Sigmoid colon (tissue), 7 donors: ENCODE measurements around the gene SBK2. TPM values are rescaled to one million over a fixed set of nuclear protein-coding genes. Genes with fewer than 3 reads are reported as not detected.
A peak's percentile ranks its signal among the peaks of the same experiment; 100 is the strongest.
"Not testable (repeated sequence)": the region's sequence is repeated elsewhere in the genome, so short reads cannot be mapped to it uniquely, and the experiment has no call there.

Experiments used
- DNase-seq: peaks from one replicate; pipeline ENCODE4 v3.0.0-alpha.2; 2019
- H3K27ac ChIP-seq, 4 donors: fragments of 200-600 bp; sonication (generic); one replicate each; pipeline ENCODE4 v1.5.1; 2016 to 2019; ENCODE audit warnings: mild to moderate bottlenecking in 1 of 4
- H3K27me3 ChIP-seq, 3 donors: fragments of 200-600 bp; sonication (generic); one replicate each; pipeline ENCODE4 v1.5.1; 2019; ENCODE audit warnings: mild to moderate bottlenecking in 1 of 3
- H3K36me3 ChIP-seq, 4 donors: fragments of 200-600 bp; sonication (generic); one replicate each; pipeline ENCODE4 v1.5.1; 2016 to 2019
- H3K4me1 ChIP-seq, 4 donors: fragments of 200-600 bp; sonication (generic); one replicate each; pipeline ENCODE4 v1.5.1; 2017 to 2019
- H3K4me3 ChIP-seq, 4 donors: fragments of 200-600 bp; sonication (generic); one replicate each; pipeline ENCODE4 v1.5.1; 2017 to 2019; ENCODE audit warnings: mild to moderate bottlenecking in 2 of 4, moderate library complexity in 1 of 4
- H3K9me3 ChIP-seq, 4 donors: fragments of 200-600 bp in 3 of 4; sonication (generic) in 3 of 4; one replicate each; pipeline versions ENCODE4 v1.5.1 to v1.6.1; 2013 to 2019
- EP300 ChIP-seq, 4 donors: sonication (generic); formaldehyde crosslinking; IDR thresholded peaks; one replicate each; pipeline ENCODE4 v1.6.1; 2017; ENCODE audit warnings: antibody characterized with exemption in 4 of 4
- POLR2A ChIP-seq, 2 donors: fragments of 450-650 bp; IDR thresholded peaks; one replicate each; pipeline ENCODE4 v1.6.1; 2016; ENCODE audit warnings: antibody characterized with exemption in 2 of 2, mild to moderate bottlenecking in 2 of 2, moderate library complexity in 2 of 2
- POLR2AphosphoS5 ChIP-seq, 4 donors: sonication (generic); formaldehyde crosslinking; IDR thresholded peaks; one replicate each; pipeline ENCODE4 v1.6.1; 2017; ENCODE audit warnings: antibody characterized with exemption in 4 of 4
- WGBS, 2 donors: extraction: QIAGEN DNeasy Blood & Tissue Kit; methylation state at CpG; one replicate each; pipeline ENCODE4 v1.1.7; 2013; 5-methylcytosine and 5-hydroxymethylcytosine counted together
- intact Hi-C: fragments of 100-400 bp; cut with DNase I; formaldehyde crosslinking; loops from one replicate; pipeline ENCODE4 v1.15.1; 2023
- polyA plus RNA-seq, 3 donors: library from polyadenylated mRNA; stranded (reverse); fragments of 200-250 nt; gene quantifications; one replicate each; pipeline ENCODE4 v1.2.3, GENCODE V29; 2013
- total RNA-seq, 4 donors: library from RNA; depleted of rRNA; stranded (reverse); fragments of >200 nt; gene quantifications; one replicate each; pipeline ENCODE4 v1.1.0, GENCODE V29; 2016
- TF ChIP-seq, protein P1 (sequence below), 4 experiments: fragments of 450-650 bp in 3 of 4; fragments of 200-600 bp in 1 of 4; IDR thresholded peaks; one replicate each; pipeline ENCODE4 v1.5.1; 2016 to 2019; ENCODE audit warnings: antibody characterized with exemption in 4 of 4, mild to moderate bottlenecking in 3 of 4, moderate library complexity in 2 of 4
- donor health status: healthy with polysubstance abuse.
- donor health status: Bipolar disorder and iron deficiency.
- donor health status: healthy.

Gene SBK2
- total and polyA plus RNA-seq, 7 donors, result not detected

DNA sequence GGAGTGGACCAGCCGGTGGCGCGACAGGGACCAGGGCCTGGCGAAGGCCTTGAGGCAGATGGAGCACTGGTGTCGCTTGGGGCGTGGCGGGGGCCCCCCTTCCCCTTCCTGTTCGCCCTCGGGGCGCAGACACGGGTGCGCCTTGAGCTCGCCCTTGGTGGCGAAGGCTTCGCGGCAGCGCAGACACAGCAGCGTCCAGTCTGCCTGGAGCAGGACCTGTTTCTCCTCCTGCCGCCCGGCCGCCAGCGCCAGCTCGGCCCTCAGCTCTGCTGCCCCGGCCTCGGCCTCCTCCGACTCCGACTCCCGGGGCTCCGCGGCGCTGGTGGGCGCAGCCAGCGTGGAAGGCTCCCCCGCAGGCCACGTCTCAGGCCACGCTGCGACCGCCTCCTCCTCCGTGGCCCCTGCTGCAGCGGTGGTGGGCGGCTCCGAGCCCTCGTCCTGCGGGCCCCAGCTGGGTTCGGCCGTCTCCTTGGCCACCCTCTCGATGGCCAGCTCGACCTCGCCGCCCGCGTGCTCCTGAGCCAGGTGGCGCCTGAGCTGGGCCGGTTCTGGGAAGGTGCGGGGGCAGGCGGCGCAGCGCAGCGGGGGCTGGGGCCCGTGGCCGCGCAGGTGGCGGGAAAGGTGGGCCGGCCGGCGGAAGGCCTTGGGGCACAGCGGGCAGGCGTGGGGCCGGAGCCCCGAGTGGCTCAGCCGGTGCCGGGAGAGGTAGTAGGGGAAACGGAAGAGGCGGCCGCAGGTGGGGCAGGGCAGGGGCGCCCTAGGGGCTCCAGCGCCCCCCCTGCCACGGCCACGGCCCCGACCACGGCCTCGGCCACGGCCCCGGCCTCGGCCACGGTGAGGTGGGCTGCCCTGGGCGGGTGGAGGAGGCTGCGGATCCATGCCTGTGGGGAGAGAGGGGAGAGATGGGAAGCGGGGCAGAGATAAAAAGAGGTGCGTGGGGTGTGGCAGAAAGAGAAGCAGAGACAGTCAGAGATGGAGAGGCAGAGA, 42.1 kb upstream of the SBK2 start:
- H3K27ac ChIP-seq, result peak overlapping the region in 3 of 4 donors; percentile 86 to 94 (median 89)
- H3K4me1 ChIP-seq, result peaks cover 0 to 25% (median 18%) of the 10 kb centered on the region in 4 donors
- no peaks in the 10 kb centered on the region for H3K27me3 ChIP-seq
- H3K4me3 ChIP-seq, result peak overlapping the region in 2 of 4 donors; percentile 71 to 85
- no peak for TF ChIP-seq POLR2AphosphoS5 (IDR thresholded peaks at IDR 0.05)
- TF ChIP-seq, protein P1, sequence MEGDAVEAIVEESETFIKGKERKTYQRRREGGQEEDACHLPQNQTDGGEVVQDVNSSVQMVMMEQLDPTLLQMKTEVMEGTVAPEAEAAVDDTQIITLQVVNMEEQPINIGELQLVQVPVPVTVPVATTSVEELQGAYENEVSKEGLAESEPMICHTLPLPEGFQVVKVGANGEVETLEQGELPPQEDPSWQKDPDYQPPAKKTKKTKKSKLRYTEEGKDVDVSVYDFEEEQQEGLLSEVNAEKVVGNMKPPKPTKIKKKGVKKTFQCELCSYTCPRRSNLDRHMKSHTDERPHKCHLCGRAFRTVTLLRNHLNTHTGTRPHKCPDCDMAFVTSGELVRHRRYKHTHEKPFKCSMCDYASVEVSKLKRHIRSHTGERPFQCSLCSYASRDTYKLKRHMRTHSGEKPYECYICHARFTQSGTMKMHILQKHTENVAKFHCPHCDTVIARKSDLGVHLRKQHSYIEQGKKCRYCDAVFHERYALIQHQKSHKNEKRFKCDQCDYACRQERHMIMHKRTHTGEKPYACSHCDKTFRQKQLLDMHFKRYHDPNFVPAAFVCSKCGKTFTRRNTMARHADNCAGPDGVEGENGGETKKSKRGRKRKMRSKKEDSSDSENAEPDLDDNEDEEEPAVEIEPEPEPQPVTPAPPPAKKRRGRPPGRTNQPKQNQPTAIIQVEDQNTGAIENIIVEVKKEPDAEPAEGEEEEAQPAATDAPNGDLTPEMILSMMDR (IDR thresholded peaks at IDR 0.05), result no peak
- TF ChIP-seq POLR2A (IDR thresholded peaks at IDR 0.05), result no peak
- TF ChIP-seq EP300 (IDR thresholded peaks at IDR 0.05), result no peak
- intact Hi-C loops, result no loop called here
- peaks cover 0 to 25% (median 19%) of the 10 kb centered on the region in 4 donors for H3K36me3 ChIP-seq
- H3K9me3 ChIP-seq, result no peaks in the 10 kb centered on the region
- no peak for DNase-seq
- 95% methylated on average over 90 of the region's 90 CpGs for WGBS, 2 donors

DNA sequence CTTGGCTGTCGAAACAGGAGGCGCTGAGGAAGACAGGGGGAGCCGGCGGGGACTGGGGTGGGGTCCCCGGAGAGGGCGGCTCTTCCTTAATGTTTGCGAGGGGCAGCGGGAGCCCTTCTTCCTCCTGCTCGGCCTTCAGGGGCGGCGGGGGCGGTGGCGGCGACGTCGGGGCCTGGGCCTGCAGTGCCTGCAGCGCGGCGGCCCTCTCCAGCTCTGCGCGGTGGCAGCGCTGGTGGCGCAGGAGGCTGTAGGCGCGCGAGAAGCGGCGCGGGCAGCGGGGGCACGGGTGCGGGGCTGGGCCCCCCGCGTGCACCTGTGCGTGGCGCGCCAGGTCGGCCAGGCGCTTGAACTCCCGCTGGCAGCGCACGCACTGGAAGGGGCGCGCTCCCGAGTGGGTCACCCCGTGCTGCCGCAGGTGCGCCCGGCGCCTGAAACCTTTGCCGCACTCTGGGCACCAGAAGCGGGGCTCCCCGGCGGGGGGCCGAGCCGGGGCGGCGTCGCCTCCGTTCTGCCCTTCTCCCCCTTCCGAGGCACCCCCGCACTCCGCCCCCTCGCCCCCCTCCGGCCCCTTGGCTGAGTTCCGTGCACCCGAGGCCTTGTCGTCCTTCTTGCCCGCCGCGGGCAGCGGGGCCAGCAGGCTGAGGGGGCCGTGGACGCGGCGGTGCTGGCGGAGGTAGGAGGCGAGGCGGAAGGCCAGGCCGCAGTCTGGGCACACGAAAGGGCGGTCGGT, 41.3 kb upstream of the SBK2 start:
- no peaks in the 10 kb centered on the region for H3K9me3 ChIP-seq
- peaks cover 0 to 25% (median 19%) of the 10 kb centered on the region in 4 donors for H3K36me3 ChIP-seq
- WGBS, 2 donors, result 96% methylated on average over 83 of the region's 83 CpGs
- no peak overlapping the region for H3K4me3 ChIP-seq
- H3K27ac ChIP-seq, result no peak overlapping the region
- no peaks in the 10 kb centered on the region for H3K27me3 ChIP-seq
- peaks cover 0 to 25% (median 18%) of the 10 kb centered on the region in 4 donors for H3K4me1 ChIP-seq
- no peak for DNase-seq
- intact Hi-C loops, result no loop called here
- TF ChIP-seq EP300 (IDR thresholded peaks at IDR 0.05), result no peak
- TF ChIP-seq POLR2A (IDR thresholded peaks at IDR 0.05), result no peak
- no peak for TF ChIP-seq POLR2AphosphoS5 (IDR thresholded peaks at IDR 0.05)
- TF ChIP-seq, protein P1 (IDR thresholded peaks at IDR 0.05), result no peak

DNA sequence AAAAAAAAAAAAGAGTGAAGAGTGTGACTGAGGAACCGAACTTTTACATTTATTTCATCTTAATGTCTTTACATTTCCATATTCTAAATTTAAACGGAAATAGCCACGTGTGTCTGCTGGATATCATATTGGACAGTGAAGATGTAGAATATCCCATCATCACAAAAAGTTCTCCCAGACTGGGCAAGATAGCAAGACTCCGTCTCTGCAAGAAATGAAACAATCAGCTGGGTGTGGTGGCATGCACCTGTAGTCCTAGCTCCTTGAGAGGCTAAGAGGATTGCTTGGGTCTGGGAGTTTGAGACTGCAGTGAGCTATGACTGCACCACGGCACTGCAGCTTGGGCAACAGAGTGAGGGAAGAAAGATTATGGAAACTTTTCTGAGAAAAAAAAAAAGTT, 39.8 kb upstream of the SBK2 start:
- no peak overlapping the region for H3K4me3 ChIP-seq
- DNase-seq, result no peak
- H3K27me3 ChIP-seq, result no peaks in the 10 kb centered on the region
- WGBS, 2 donors, result 91% methylated on average over 5 of the region's 5 CpGs
- no peak overlapping the region for H3K27ac ChIP-seq
- intact Hi-C loops, result no loop called here
- peaks cover 0 to 21% (median 12%) of the 10 kb centered on the region in 4 donors for H3K4me1 ChIP-seq
- TF ChIP-seq POLR2A (IDR thresholded peaks at IDR 0.05), result no peak
- H3K36me3 ChIP-seq, result peaks cover 0 to 25% (median 19%) of the 10 kb centered on the region in 4 donors
- H3K9me3 ChIP-seq, result no peaks in the 10 kb centered on the region

DNA sequence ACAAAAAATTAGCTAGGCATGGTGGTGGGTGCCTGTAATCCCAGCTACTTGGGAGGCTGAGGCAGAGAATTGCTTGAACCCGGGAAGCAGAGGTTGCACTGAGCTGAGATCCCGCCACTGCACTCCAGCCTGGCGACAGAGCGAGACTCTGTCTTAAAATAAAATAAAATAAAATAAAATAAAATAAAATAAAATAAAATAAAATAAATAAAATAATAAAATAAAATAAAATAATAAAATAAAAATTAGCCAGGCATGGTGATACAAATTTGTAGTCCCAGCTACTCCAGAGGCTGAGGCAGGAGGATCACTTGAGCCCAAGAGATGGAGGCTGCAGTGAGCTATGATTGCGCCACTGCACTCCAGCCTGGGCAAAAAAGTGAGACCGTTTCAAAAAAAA, 37.0 kb upstream of the SBK2 start:
- H3K4me1 ChIP-seq, H3K27ac ChIP-seq, H3K27me3 ChIP-seq, H3K4me3 ChIP-seq, DNase-seq, H3K9me3 ChIP-seq, intact Hi-C loops: not testable (repeated sequence)
- 86 to 95% methylated on average over 6 of the region's 6 CpGs for WGBS, 2 donors
- H3K36me3 ChIP-seq, result peaks cover 0 to 21% (median 18%) of the 10 kb centered on the region in 4 donors

DNA sequence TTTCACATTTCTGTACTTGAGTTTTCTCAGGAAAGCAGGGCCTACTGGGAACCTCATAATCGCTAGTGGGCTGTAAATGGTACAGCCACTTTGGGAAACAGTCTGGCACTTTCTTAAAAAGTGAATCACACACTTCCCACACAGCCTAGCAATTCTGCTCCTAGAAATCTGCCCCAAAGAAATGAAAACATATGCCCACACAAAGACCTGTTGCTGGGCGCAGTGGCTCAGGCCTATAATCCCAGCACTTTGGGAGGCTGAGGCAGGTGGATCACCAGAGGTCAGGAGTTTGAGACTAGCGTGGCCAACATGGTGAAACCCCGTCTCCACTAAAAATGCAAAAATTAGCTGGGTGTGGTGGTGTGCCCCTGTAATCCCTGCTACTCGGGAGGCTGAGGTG, 32.5 kb upstream of the SBK2 start:
- H3K9me3 ChIP-seq, H3K36me3 ChIP-seq, intact Hi-C loops, H3K4me1 ChIP-seq, DNase-seq, H3K27ac ChIP-seq, H3K4me3 ChIP-seq: not testable (repeated sequence)
- H3K27me3 ChIP-seq, result peaks cover 0 to 19% (median 6%) of the 10 kb centered on the region in 3 donors
- WGBS, 2 donors, result 93 to 94% methylated on average over 5 of the region's 5 CpGs

DNA sequence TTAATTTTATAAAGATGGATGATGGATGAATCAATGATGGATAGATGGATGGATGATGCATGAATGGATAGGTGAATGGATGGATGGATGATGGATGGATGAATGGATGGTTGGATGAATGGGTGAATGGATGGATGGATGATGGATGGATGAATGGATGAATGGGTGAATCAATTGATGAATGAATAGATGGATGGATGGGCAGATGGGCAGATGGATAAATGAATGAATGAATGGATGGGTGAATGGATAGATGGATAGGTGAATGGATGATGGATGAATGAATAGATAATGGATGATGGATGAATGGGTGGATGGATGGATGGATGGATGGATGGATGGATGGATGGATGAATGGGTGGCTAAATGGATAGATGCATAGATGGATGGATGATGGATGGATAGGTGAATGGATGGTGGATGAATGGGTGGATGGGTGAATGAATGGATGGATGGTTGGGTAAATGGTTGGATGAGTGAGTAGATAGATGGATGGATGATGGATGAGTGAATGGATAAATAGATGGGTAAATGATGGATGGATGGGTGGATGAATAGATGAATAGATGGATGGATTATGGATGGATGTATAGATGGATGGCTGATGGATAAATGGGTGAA, 30.9 kb upstream of the SBK2 start:
- H3K27me3 ChIP-seq, result peaks cover 0 to 30% (median 11%) of the 10 kb centered on the region in 3 donors
- intact Hi-C loops, result no loop called here

More for the DNA sequence above, 30.9 kb upstream of the SBK2 start:
- Histone ChIP-seq H3K9me3 (peaks cover 0 to 4% (median 0%) of the 10 kb centered on the region in 4 donors), H3K4me1 (no peaks in the 10 kb centered on the region), H3K4me3 (no peak overlapping the region), H3K27ac (no peak overlapping the region), H3K36me3 (no peaks in the 10 kb centered on the region)
- no peak for DNase-seq
- TF ChIP-seq, protein P1 (IDR thresholded peaks at IDR 0.05), result no peak
- TF ChIP-seq POLR2AphosphoS5 (IDR thresholded peaks at IDR 0.05) (no peak), POLR2A (IDR thresholded peaks at IDR 0.05) (no peak), EP300 (IDR thresholded peaks at IDR 0.05) (no peak)
